Measurements from ENCODE around the gene SMG6.

- TF ChIP-seq CTCF (IDR thresholded peaks at IDR 0.05) (no peak), POLR2A (IDR thresholded peaks at IDR 0.05) (no peak)
Observed at GRCh38 chr17:2018716-2019510, 284.7 kb downstream of the SMG6 start.
